Measurements from ENCODE around the gene CRYAB. TPM values are rescaled to one million over a fixed set of nuclear protein-coding genes. Genes with fewer than 3 reads are reported as not detected.
"Not testable (repeated sequence)": the region's sequence is repeated elsewhere in the genome, so short reads cannot be mapped to it uniquely, and the experiment has no call there.

CRYAB gene
- total RNA-seq, 2 donors from 2014 or later: 527 to 713 TPM

DNA sequence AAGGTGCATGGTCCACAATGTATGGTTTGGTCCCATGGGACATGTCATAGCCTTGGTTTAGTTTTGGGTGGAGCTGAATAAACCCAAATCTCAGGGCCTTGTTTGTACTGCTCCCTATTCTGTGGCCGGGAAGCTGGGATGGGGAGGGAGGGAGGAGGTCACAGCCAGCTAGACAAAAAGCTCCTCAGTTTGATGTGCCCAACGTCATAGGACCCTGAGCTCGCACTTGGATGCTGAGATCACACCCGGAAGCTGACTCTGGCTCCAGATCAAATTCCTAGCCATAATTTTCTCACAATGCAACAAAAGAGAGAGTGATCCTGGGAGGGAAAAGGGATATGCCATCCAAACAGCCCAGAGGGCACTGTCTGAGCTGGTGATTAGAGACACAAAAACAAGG is 2.4 kb upstream of the CRYAB start:
- DNase-seq (ENCODE audit: low spot score): no peak
- intact Hi-C loops (cut with DNase I): loop anchor here in 1 of 2 donors (5.0 kb wide), 1 partner anchor 37 kb away; the partner anchor contains the start of genes CFAP68 and FDXACB1

GRCh38 chr11:111913031-111913861 is 1.7 kb upstream of the CRYAB start:
- intact Hi-C loops (cut with DNase I): loop anchor here in 1 of 2 donors (5.0 kb wide), 1 partner anchor 36 kb away; the partner anchor contains the start of genes CFAP68 and FDXACB1
- DNase-seq (ENCODE audit: low spot score): no peak

GRCh38 chr11:111912535-111912934 is 965 bp upstream of the CRYAB start, which contains the start of gene HSPB2:
Gene HSPB2 (plus strand): TSS chr11:111912734. CDS start chr11:111912830, 96 bp downstream.
- intact Hi-C loops (cut with DNase I): loop anchor here in 1 of 2 donors (5.0 kb wide), 1 partner anchor 35 kb away; the partner anchor contains the start of genes CFAP68 and FDXACB1
- DNase-seq (ENCODE audit: low spot score): no peak

DNA sequence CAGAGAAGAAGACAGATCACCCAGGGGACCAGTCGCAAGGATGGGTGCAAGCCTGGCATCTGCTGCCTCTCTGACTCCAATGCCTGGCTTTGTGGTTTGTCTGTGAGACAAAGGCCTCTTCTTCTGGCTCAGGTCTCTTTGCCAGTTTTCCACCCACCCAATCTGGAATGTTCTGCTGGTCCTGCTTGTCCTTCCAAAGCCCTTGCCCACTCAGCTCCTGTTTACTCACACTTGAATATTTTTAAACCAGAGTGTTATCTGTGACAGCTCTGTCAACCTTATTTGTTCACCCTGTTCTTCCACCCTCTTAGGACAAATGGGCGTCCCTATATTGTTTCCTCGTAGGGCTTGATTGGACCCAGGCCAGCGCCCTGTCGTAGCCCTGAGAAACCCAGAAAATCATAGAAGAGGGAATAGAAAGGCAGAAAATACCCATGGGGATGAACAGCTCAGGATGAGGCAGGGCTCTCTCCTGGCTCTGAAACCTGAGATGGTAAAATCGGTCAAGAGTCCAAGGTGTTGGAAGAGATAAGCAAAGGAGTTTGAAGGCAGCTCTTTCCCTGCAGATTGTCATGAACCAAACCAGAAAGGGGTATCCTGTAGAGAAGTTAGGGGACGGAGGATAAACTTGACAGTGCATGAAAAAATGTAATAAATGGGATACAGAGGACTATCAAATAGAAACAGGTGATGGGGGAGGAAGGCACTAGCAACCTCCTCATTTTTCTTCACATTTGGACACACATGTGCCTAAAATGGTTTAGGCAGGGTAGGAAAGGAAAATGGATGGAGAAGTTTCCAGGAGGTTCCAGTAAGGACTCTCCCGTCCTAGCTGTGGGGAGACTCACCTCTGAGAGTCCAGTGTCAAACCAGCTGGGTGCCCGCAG is 651 bp downstream of the CRYAB start:
- intact Hi-C loops (cut with DNase I): loop anchor here in 1 of 2 donors (5.0 kb wide), 1 partner anchor 34 kb away; the partner anchor contains the start of genes CFAP68 and FDXACB1
- DNase-seq (ENCODE audit: low spot score): no peak

DNA sequence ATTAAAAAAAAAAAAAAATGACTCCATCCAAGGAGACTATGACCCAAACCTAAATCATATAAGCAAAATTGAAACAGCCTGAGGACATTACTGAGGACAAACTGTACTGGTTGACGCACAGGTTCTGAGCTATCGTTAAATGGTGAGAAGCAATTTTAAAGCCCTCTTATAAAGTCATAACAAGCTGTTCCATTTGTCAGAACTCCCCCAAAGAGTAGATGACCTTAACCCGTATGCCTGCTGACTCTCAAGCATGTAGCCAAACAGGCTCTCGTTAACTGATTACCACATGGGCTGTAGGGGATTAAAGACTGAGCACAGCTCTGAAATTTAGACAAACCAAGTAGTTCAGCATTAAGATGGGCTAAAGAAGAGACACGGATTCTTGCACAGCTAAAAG is 2.2 kb downstream of the CRYAB start:
- DNase-seq (ENCODE audit: low spot score): no peak
- intact Hi-C loops (cut with DNase I): no loop called here

GRCh38 chr11:111908639-111909305 is 2.8 kb downstream of the CRYAB start:
- DNase-seq (ENCODE audit: low spot score): no peak
- intact Hi-C loops (cut with DNase I): no loop called here

DNA sequence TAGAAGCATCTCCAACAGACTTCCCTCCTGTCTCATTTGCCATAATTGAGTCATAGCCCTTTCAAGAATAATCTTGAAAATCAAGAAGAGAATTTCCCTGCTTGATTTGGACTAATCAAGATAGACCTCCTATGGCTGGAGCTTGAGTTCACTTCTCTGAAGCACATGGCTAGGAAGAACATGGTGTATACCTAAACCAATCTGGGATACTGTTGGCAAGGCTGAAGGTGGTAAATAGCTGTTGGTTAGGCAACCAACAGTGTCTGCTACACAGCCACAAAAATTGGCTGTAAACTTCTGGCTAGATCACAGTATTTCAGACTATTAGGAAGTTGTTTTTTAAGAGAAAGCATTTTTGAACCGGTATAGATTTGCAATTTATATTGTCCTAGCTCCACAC is 4.9 kb downstream of the CRYAB start:
- DNase-seq (ENCODE audit: low spot score): no peak
- intact Hi-C loops (cut with DNase I): no loop called here

- DNase-seq (ENCODE audit: low spot score): no peak
- intact Hi-C loops (cut with DNase I): no loop called here
Observed at GRCh38 chr11:111905411-111905810, 6.2 kb downstream of the CRYAB start.

GRCh38 chr11:111886844-111887243 is 24.7 kb downstream of the CRYAB start:
- intact Hi-C loops (cut with DNase I): no loop called here
- no peak for DNase-seq (ENCODE audit: low spot score)

DNA sequence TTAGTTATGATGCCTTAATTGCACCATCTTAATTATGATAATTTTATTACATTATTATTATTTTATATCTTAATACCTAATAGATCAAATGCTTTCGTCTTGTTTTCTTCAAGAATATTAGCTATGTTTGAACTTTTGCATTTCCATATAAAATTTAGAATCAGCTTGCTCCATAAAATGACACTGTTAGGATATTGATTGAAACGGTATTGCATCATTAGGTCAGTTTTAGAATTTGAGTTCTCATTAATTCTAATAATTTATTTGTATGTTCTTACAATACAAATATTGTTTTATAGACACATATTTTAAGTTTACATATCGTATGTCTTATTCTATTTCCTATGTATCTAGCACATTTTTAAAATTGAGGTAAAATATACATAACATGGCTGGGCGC is 25.5 kb downstream of the CRYAB start:
- intact Hi-C loops (cut with DNase I): no loop called here
- no peak for DNase-seq (ENCODE audit: low spot score)

DNA sequence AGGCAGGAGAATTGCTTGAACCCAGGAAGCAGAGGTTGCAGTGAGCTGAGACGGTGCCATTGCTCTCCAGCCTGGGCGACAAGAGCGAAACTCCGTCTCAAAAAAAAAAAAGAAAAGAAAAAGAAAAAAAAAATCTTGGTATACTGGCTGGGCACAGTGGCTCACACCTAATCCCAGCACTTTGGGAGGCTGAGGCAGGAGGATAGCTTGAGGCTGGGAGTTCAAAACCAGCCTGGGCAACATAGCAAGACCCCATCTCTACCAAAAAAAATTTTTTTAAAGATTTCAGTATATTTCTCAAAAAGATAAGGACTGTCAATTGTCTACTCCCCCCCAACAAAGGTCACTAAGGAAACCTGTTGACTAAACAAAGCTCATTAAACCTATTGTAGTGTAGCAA is 26.5 kb downstream of the CRYAB start:
- intact Hi-C loops (cut with DNase I): not testable (repeated sequence)

GRCh38 chr11:111882202-111882601 is 29.4 kb downstream of the CRYAB start:
- DNase-seq (ENCODE audit: low spot score): no peak
- intact Hi-C loops (cut with DNase I): loop anchor here in 1 of 2 donors (5.0 kb wide), 1 partner anchor 835 kb away; no protein-coding TSS in a partner anchor

More for the DNA sequence above, 26.5 kb downstream of the CRYAB start:
- not testable (repeated sequence) for DNase-seq (ENCODE audit: low spot score)

DNA sequence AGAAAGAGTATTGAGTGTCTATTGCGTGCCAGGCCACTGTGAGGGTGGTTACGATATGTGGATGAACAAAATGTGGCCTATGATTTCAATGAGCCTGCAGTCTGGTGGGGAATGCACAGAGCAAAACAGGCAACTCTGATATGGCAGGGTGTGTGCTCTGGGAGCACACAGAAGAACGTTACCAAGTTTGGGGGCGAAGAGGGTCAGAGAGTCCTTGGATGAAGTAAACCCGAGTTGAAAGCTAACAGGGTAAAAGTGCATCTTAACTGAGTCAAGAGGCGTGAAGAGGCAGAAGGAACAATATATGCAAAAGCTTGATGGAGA is 32.0 kb downstream of the CRYAB start:
- no peak for DNase-seq (ENCODE audit: low spot score)
- intact Hi-C loops (cut with DNase I): loop anchor here in 1 of 2 donors (5.0 to 10.0 kb wide), 3 partner anchors 33 to 95 kb away; partner anchors contain the start of genes CRYAB, DIXDC1 and HSPB2

- intact Hi-C loops (cut with DNase I): loop anchor here in 1 of 2 donors (5.0 to 10.0 kb wide), 3 partner anchors 33 to 96 kb away; partner anchors contain the start of genes CRYAB, DIXDC1 and HSPB2
- DNase-seq (ENCODE audit: low spot score): peak; percentile 98
Observed at GRCh38 chr11:111878849-111879636, 32.5 kb downstream of the CRYAB start, which contains the start of the genes CFAP68 and FDXACB1. Gene CFAP68 (plus strand): TSS chr11:111879541. CDS start chr11:111879561, 20 bp downstream. Gene FDXACB1 (minus strand): TSS chr11:111879165. CDS start chr11:111879132, 33 bp downstream.

DNA sequence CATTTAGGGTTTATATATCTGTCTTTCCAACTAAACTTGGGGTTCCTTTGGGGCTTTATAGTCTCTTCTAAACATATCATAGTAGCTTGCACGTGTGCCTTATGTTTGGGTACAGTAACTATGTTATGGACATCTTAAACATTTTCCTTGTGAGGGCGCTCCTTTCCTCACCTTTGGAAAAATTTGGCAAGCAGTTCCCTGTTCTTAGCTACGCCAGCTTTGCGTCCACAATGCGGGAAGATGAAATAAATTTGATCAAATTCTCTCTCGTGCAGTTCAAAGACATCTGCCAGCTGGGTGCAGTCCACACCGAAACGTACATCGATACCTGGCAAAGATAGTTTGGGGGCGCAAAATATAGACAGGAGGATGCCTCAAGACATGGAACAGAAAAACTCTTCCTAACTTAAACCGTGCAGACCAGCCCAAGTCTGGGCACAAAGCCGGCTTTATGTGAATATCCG is 33.2 kb downstream of the CRYAB start:
- DNase-seq (ENCODE audit: low spot score): no peak
- intact Hi-C loops (cut with DNase I): loop anchor here in 1 of 2 donors (5.0 to 10.0 kb wide), 3 partner anchors 34 to 96 kb away; partner anchors contain the start of genes CRYAB, DIXDC1 and HSPB2

- DNase-seq (ENCODE audit: low spot score): no peak
- intact Hi-C loops (cut with DNase I): loop anchor here in 1 of 2 donors (10.0 kb wide), 2 partner anchors 63 to 103 kb away; partner anchors contain the start of gene DIXDC1
Observed at GRCh38 chr11:111871693-111872161, 39.8 kb downstream of the CRYAB start.

DNA sequence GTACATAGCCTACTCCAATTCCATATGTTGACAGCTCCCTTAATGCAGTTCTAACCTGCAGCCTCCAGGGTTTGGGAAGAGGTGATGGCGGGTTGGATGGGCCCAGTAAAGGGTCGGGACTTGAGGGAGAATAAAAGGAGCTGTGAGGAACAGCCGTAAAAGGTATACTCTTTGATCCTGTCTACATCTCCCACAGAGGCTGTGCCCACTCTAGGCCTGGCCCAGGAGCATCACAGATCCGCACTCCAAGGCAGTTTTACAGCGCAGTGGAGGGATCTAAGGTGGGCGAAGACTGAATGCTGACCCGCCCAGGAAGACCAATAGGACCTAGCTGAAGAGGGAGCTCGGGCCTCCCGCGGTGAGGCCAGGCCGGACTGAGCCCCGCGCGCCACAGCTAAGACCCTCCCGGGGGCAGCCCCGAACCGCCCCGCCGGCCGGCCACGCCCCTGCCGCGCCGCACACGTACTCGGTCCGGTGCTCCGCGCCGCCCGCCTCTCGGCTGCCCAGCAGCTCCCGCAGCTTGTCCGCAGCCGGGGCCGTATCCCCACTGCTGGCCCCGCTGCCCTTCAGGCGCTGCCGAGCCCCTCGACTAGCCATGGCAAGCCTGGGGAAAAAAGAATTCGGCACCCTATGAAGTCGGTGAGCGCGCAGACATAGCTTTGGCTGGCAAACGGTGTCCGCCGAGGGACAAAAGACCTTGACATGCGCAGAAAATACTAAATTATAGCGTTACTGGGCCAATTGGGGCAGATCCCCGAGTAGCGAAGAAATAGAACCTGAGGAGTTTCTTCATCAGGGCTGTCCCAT is 40.5 kb downstream of the CRYAB start, which contains the start of gene ALG9:
Gene ALG9 (minus strand): TSS at position 696 of the 807 bp plus-strand sequence. CDS start 99 bp downstream, at position 597.
- intact Hi-C loops (cut with DNase I): loop anchor here in 1 of 2 donors (10.0 kb wide), 2 partner anchors 64 to 104 kb away; partner anchors contain the start of gene DIXDC1
- peak; percentile 95 for DNase-seq (ENCODE audit: low spot score)
